Activated T-cell treated with anti-CD3 and anti-CD28 coated beads, Interleukin-2, amount 50 U/mL, for 72 hours (primary cell): Measurements from ENCODE around the gene CLCN5. TPM values are rescaled to one million over a fixed set of nuclear protein-coding genes. Genes with fewer than 3 reads are reported as not detected.

Source experiments
- ATAC-seq, 2 donors: fragments of 150-1000 bp; cut with Tn5 transposase; replicated peaks in 1 of 2; 2 replicates each; pipeline ENCODE4 v1.10.0; 2021; ENCODE audit warnings: moderate library complexity in 2 of 2, mild to moderate bottlenecking in 1 of 2
- DNase-seq, 2 donors: peaks; one replicate each; pipeline ENCODE4 v3.0.0; 2021 to 2022; ENCODE audit warnings: mixed read lengths in 1 of 2
- H3K27ac Mint-ChIP-seq: one replicate; pipeline ENCODE4 v1.8.0; 2022; ENCODE audit warnings: mild to moderate bottlenecking, moderate library complexity, mixed read lengths
- H3K27me3 Mint-ChIP-seq: one replicate; pipeline ENCODE4 v1.8.0; 2022; ENCODE audit warnings: low read depth, mixed read lengths
- H3K36me3 Mint-ChIP-seq, 2 donors: one replicate each; pipeline ENCODE4 v1.8.0; 2022; ENCODE audit warnings: mixed read lengths in 2 of 2, mild to moderate bottlenecking in 1 of 2; ENCODE audit not compliant: insufficient read depth in 2 of 2
- H3K4me1 Mint-ChIP-seq: one replicate; pipeline ENCODE4 v1.8.0; 2022; ENCODE audit warnings: low read depth, mixed read lengths
- H3K4me3 Mint-ChIP-seq, 2 donors: one replicate each; pipeline ENCODE4 v1.8.0; 2022; ENCODE audit warnings: mild to moderate bottlenecking in 2 of 2, mixed read lengths in 2 of 2, moderate library complexity in 2 of 2
- H3K9me3 Mint-ChIP-seq, 2 donors: one replicate each; pipeline ENCODE4 v1.8.0; 2022; ENCODE audit warnings: mixed read lengths in 2 of 2
- total RNA-seq, 2 donors: library from RNA; stranded (reverse); gene quantifications; one replicate each; pipeline ENCODE4 v1.2.3, GENCODE V29; 2022

The CLCN5 gene
- total RNA-seq, 2 donors from 2014 or later: 4.2 to 4.3 TPM

- Mint-ChIP-seq H3K27ac (no peak overlapping the region), H3K4me3 (no peak overlapping the region), H3K4me1 (no peaks in the 10 kb centered on the region), H3K36me3 (no peaks in the 10 kb centered on the region), H3K27me3 (no peaks in the 10 kb centered on the region), H3K9me3 (no peaks in the 10 kb centered on the region)
- DNase-seq (no peak), ATAC-seq (no peak)
These were observed 160.3 kb downstream of the CLCN5 start for GRCh38 chrX:50082741-50083140.

- ATAC-seq (no peak), DNase-seq (no peak)
- peaks cover 9% of the 10 kb centered on the region for H3K27me3 Mint-ChIP-seq
- no peaks in the 10 kb centered on the region for H3K4me1 Mint-ChIP-seq
- no peak overlapping the region for H3K27ac Mint-ChIP-seq
- H3K36me3 Mint-ChIP-seq: no peaks in the 10 kb centered on the region
- no peak overlapping the region for H3K4me3 Mint-ChIP-seq
- H3K9me3 Mint-ChIP-seq: no peaks in the 10 kb centered on the region
These were observed 166.2 kb downstream of the CLCN5 start for GRCh38 chrX:50088645-50089044.

DNA sequence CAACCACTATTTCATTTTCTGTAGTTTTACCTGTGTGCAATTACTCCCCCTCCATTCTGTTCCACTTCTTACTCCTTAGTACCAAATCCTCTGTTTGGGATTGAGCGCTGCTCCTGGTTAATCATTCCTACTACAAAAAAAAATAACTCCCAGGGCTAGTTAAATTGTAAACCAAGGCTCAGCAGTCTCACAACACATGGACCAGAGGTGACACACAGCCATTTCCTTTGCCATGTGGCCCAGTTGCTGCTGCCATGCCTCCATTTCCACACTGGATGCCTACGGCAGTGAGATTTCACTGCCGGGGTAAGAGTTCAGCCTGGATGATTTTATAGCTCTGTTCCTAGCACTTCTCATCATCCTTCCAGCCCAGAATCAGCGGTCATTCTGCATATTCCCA is 171.2 kb downstream of the CLCN5 start:
- Mint-ChIP-seq H3K4me1 (no peaks in the 10 kb centered on the region), H3K27me3 (peaks cover 9% of the 10 kb centered on the region), H3K36me3 (no peaks in the 10 kb centered on the region), H3K4me3 (no peak overlapping the region), H3K9me3 (no peaks in the 10 kb centered on the region), H3K27ac (no peak overlapping the region)
- DNase-seq (no peak), ATAC-seq (no peak)

GRCh38 chrX:50097071-50097470 is 174.7 kb downstream of the CLCN5 start:
- DNase-seq (no peak), ATAC-seq (no peak)
- Mint-ChIP-seq H3K4me3 (no peak overlapping the region), H3K36me3 (no peaks in the 10 kb centered on the region), H3K9me3 (no peaks in the 10 kb centered on the region), H3K27me3 (peaks cover 7% of the 10 kb centered on the region), H3K4me1 (no peaks in the 10 kb centered on the region), H3K27ac (no peak overlapping the region)

GRCh38 chrX:50098241-50098640 is 175.8 kb downstream of the CLCN5 start:
- DNase-seq (no peak), ATAC-seq (no peak)
- Mint-ChIP-seq H3K4me1 (peaks cover 3% of the 10 kb centered on the region), H3K9me3 (no peaks in the 10 kb centered on the region), H3K36me3 (no peaks in the 10 kb centered on the region), H3K4me3 (no peak overlapping the region), H3K27ac (no peak overlapping the region), H3K27me3 (peaks cover 14% of the 10 kb centered on the region)

- DNase-seq (no peak), ATAC-seq (no peak)
- no peak overlapping the region for H3K27ac Mint-ChIP-seq
- H3K36me3 Mint-ChIP-seq: no peaks in the 10 kb centered on the region
- H3K4me1 Mint-ChIP-seq: peaks cover 7% of the 10 kb centered on the region
- peaks cover 16% of the 10 kb centered on the region for H3K27me3 Mint-ChIP-seq
- H3K4me3 Mint-ChIP-seq: no peak overlapping the region
- no peaks in the 10 kb centered on the region for H3K9me3 Mint-ChIP-seq
These were observed 176.4 kb downstream of the CLCN5 start for GRCh38 chrX:50098749-50099148.

GRCh38 chrX:50099331-50099730 is 176.9 kb downstream of the CLCN5 start:
- Mint-ChIP-seq H3K36me3 (no peaks in the 10 kb centered on the region), H3K27ac (no peak overlapping the region), H3K27me3 (peaks cover 16% of the 10 kb centered on the region), H3K4me1 (peaks cover 7% of the 10 kb centered on the region), H3K4me3 (no peak overlapping the region), H3K9me3 (no peaks in the 10 kb centered on the region)
- no peak for ATAC-seq
- DNase-seq: no peak

- Mint-ChIP-seq H3K36me3 (no peaks in the 10 kb centered on the region), H3K27ac (no peak overlapping the region), H3K4me1 (peaks cover 7% of the 10 kb centered on the region), H3K27me3 (peaks cover 21% of the 10 kb centered on the region), H3K4me3 (no peak overlapping the region), H3K9me3 (no peaks in the 10 kb centered on the region)
- no peak for DNase-seq
- ATAC-seq: no peak
These were observed 177.8 kb downstream of the CLCN5 start for GRCh38 chrX:50100188-50100587.

- Mint-ChIP-seq H3K4me3 (no peak overlapping the region), H3K4me1 (peaks cover 7% of the 10 kb centered on the region), H3K36me3 (no peaks in the 10 kb centered on the region), H3K9me3 (no peaks in the 10 kb centered on the region), H3K27ac (no peak overlapping the region), H3K27me3 (peaks cover 39% of the 10 kb centered on the region)
- DNase-seq (no peak), ATAC-seq (no peak)
These were observed 180.8 kb downstream of the CLCN5 start for GRCh38 chrX:50103176-50103575.

DNA sequence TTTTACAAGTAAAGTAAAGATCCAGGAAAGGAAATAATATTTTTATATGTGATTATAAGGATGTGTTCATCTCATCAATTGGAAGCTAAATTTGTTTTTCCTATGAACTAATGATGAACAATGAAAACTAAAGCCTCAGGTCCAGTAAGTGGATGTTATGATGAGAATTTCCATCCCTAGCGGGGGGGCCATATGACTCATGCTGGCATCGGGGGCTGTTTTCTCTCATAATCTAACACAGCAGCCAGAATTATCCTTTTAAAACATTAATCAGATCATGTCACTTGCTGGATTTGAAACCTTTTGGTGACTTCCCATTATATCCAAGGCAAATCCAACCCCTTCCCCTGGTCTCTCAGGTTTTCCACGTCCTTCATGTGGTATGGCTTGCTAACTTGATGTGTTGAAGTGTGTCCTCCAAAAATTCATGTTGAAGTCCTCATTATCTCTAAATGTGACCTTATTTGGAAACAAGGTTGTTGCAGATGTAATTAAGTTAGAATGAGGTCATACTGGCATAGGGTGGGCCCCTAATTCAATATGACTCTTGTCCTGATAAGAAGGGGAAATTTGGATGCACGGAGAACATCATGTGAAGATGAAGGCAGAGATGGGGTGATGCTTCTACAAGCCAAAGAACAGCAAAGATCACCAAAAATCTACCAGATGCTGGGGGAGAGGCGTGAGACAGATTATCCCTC is 181.6 kb downstream of the CLCN5 start:
- Mint-ChIP-seq H3K4me3 (no peak overlapping the region), H3K27me3 (peaks cover 43% of the 10 kb centered on the region), H3K4me1 (peaks cover 7% of the 10 kb centered on the region), H3K9me3 (no peaks in the 10 kb centered on the region), H3K27ac (no peak overlapping the region), H3K36me3 (no peaks in the 10 kb centered on the region)
- no peak for ATAC-seq
- DNase-seq: no peak

GRCh38 chrX:50106051-50106675 is 183.8 kb downstream of the CLCN5 start:
- Mint-ChIP-seq H3K27ac (no peak overlapping the region), H3K27me3 (peaks cover 49% of the 10 kb centered on the region), H3K4me3 (no peak overlapping the region), H3K4me1 (peaks cover 7% of the 10 kb centered on the region), H3K36me3 (no peaks in the 10 kb centered on the region), H3K9me3 (no peaks in the 10 kb centered on the region)
- DNase-seq (no peak), ATAC-seq (no peak)

DNA sequence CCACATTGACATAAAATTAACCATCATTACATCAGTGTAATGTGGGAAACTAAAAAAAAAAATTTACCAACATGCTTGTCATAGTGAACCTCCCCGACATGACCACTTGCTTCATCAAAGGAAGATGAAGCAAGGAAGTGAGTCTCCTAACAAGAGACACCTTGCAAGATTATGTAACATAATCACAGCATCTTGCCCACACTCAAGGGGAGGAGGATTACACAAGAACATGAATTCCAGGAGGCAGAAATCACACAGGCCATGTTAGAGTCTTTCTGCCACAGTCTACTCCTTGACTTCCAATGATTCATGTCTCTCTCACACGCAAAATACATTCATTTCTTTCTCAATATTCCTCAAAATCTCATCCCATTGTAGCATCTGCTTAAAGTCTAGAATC is 185.1 kb downstream of the CLCN5 start:
- no peak for DNase-seq
- no peak overlapping the region for H3K4me3 Mint-ChIP-seq
- H3K9me3 Mint-ChIP-seq: no peaks in the 10 kb centered on the region
- no peaks in the 10 kb centered on the region for H3K36me3 Mint-ChIP-seq
- no peak for ATAC-seq
- peaks cover 49% of the 10 kb centered on the region for H3K27me3 Mint-ChIP-seq
- H3K4me1 Mint-ChIP-seq: peaks cover 7% of the 10 kb centered on the region
- H3K27ac Mint-ChIP-seq: no peak overlapping the region

GRCh38 chrX:50108264-50108663 is 185.9 kb downstream of the CLCN5 start:
- Mint-ChIP-seq H3K36me3 (no peaks in the 10 kb centered on the region), H3K4me3 (no peak overlapping the region), H3K4me1 (peaks cover 4% of the 10 kb centered on the region), H3K27me3 (peaks cover 43% of the 10 kb centered on the region), H3K9me3 (no peaks in the 10 kb centered on the region), H3K27ac (no peak overlapping the region)
- no peak for ATAC-seq
- DNase-seq: no peak

DNA sequence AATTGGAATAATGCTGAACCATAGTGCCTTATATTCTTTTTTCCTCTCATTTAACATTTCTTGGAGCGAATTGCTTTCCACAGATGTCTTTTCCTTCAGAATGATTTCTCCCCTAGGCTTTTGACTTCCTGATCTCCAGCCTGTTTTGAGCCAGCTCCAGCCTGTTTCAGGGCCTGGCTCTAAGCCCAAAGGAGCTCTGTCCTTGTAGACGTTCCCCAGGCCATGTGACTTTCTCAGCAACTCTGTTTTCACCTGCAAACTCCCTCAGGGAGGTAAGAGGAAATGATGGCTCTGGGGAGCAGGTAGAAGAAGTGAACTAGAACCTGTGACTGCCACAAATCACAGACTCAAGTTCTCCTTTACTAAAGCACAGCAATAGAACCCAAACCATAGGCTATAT is 189.3 kb downstream of the CLCN5 start:
- Mint-ChIP-seq H3K27ac (no peak overlapping the region), H3K36me3 (no peaks in the 10 kb centered on the region), H3K4me1 (no peaks in the 10 kb centered on the region)

More for the DNA sequence above, 189.3 kb downstream of the CLCN5 start:
- Mint-ChIP-seq H3K27me3 (peaks cover 36% of the 10 kb centered on the region), H3K9me3 (no peaks in the 10 kb centered on the region), H3K4me3 (no peak overlapping the region)
- ATAC-seq (no peak), DNase-seq (no peak)
